OCI-LY3 (cell line): Measurements from ENCODE around the gene MUCL3.
"Not testable (repeated sequence)": the region's sequence is repeated elsewhere in the genome, so short reads cannot be mapped to it uniquely, and the experiment has no call there.

Experiments
- H2AFZ ChIP-seq: fragments of 200-600, 300-600 bp; shearing (Covaris generic); 2 replicates; pipeline ENCODE4 v1.6.0; 2014; ENCODE audit warnings: antibody characterized with exemption, low read depth, low read length
- H3K27ac ChIP-seq: fragments of 200-600, 300-600 bp; sonication (generic); 2 replicates; pipeline ENCODE4 v1.5.1; 2014; ENCODE audit warnings: mild to moderate bottlenecking, low read length, moderate library complexity, mixed read lengths
- H3K27me3 ChIP-seq: fragments of 200-600, 300-600 bp; sonication (generic); 2 replicates; pipeline ENCODE4 v1.6.1; 2014; ENCODE audit warnings: low read depth, low read length, mixed read lengths
- H3K36me3 ChIP-seq: fragments of 200-600, 300-600 bp; sonication (generic); replicated peaks from 2 replicates; pipeline ENCODE3; 2014; ENCODE audit warnings: low read depth, low read length, mixed read lengths
- H3K4me1 ChIP-seq: fragments of 300-600, 200-600 bp; sonication (generic); 2 replicates; pipeline ENCODE4 v1.6.1; 2014; ENCODE audit warnings: low read length, mixed read lengths
- H3K4me2 ChIP-seq: fragments of 200-600, 300-600 bp; sonication (generic); 2 replicates; pipeline ENCODE4 v1.6.1; 2014; ENCODE audit warnings: low read length, mixed read lengths
- H3K4me3 ChIP-seq: fragments of 300-600, 200-600 bp; sonication (generic); 2 replicates; pipeline ENCODE4 v1.5.1; 2014; ENCODE audit warnings: antibody characterized with exemption, mild to moderate bottlenecking, low read length, moderate library complexity
- H3K79me2 ChIP-seq: fragments of 300-600, 200-600 bp; shearing (Covaris generic); 2 replicates; pipeline ENCODE4 v1.6.1; 2014; ENCODE audit warnings: mild to moderate bottlenecking, low read length, mixed read lengths
- H3K9ac ChIP-seq: fragments of 300-600, 200-600 bp; shearing (Covaris generic); 2 replicates; pipeline ENCODE4 v1.6.0; 2014; ENCODE audit warnings: mild to moderate bottlenecking, low read length, moderate library complexity
- H3K9me3 ChIP-seq: fragments of 200-600, 300-600 bp; shearing (Covaris generic); 2 replicates; pipeline ENCODE4 v1.6.1; 2014; ENCODE audit warnings: low read length, mixed read lengths; ENCODE audit not compliant: insufficient read depth
- H4K20me1 ChIP-seq: fragments of 200-600, 300-600 bp; sonication (generic); 2 replicates; pipeline ENCODE4 v1.6.1; 2016; ENCODE audit warnings: low read length, mixed read lengths; ENCODE audit not compliant: insufficient read depth
- EZH2phosphoT487 ChIP-seq: fragments of 200-600 bp; shearing (Covaris generic); IDR thresholded peaks from 2 replicates; pipeline ENCODE4 v1.6.1; 2018; ENCODE audit warnings: antibody characterized with exemption, mixed run types, low read depth
- TF ChIP-seq, protein P1 (sequence below): fragments of 200-600, 300-600 bp; sonication (generic); IDR thresholded peaks from 2 replicates; pipeline ENCODE4 v1.5.1; 2014; ENCODE audit warnings: antibody characterized with exemption, low read length, low read depth

Gene MUCL3

DNA sequence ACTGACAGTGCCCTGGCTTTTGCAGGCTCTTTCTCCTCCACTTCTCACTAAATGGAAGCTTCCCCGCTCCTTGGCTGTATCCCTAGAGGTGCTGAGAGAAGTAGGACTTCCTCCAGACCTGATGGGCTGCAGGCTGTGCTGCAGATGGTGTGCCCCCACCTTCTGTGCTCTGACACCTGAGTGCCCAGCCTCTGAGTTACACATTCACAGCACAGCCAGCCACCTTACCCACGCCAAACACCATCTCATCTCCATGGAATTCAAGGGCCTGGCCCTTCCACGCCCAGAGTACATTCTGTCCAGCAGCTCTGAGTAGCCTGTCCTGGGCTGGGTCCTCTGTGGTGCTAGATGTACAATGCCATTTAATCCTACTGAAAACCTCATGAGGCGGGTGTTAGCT, 14.1 kb upstream of the MUCL3 start:
- Histone ChIP-seq H2AFZ (no peak overlapping the region), H3K27ac (no peak overlapping the region), H3K9ac (no peak overlapping the region), H3K4me2 (no peak overlapping the region), H3K36me3 (peaks cover 15% of the 10 kb centered on the region), H3K79me2 (no peaks in the 10 kb centered on the region), H3K4me1 (no peaks in the 10 kb centered on the region), H3K9me3 (no peaks in the 10 kb centered on the region), H3K27me3 (no peaks in the 10 kb centered on the region), H3K4me3 (no peak overlapping the region), H4K20me1 (no peaks in the 10 kb centered on the region)
- TF ChIP-seq, protein P1, sequence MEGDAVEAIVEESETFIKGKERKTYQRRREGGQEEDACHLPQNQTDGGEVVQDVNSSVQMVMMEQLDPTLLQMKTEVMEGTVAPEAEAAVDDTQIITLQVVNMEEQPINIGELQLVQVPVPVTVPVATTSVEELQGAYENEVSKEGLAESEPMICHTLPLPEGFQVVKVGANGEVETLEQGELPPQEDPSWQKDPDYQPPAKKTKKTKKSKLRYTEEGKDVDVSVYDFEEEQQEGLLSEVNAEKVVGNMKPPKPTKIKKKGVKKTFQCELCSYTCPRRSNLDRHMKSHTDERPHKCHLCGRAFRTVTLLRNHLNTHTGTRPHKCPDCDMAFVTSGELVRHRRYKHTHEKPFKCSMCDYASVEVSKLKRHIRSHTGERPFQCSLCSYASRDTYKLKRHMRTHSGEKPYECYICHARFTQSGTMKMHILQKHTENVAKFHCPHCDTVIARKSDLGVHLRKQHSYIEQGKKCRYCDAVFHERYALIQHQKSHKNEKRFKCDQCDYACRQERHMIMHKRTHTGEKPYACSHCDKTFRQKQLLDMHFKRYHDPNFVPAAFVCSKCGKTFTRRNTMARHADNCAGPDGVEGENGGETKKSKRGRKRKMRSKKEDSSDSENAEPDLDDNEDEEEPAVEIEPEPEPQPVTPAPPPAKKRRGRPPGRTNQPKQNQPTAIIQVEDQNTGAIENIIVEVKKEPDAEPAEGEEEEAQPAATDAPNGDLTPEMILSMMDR, result no peak
- TF ChIP-seq EZH2phosphoT487, result no peak

DNA sequence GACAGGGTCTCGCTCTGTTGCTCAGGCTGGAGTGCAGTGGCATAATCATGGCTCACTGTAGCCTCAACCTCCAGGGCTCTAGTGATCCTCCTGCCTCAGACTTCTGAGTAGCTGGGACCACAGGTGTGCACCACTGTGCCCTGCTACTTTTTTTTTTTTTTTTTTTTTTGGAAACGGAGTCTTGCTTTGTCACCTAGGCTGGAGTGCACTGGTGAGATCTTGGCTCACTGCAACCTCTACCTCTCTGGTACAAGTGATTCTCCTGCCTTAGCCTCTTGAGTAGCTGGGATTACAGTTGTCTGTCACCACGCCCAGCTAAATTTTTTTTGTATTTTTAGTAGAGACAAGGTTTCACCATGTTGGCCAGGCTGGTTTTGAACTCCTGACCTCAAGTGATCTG, 13.7 kb upstream of the MUCL3 start:
- not testable (repeated sequence) for H3K27ac ChIP-seq, H2AFZ ChIP-seq, H3K4me1 ChIP-seq, H3K9me3 ChIP-seq, H3K27me3 ChIP-seq, H3K9ac ChIP-seq, H3K4me2 ChIP-seq, H3K4me3 ChIP-seq, H4K20me1 ChIP-seq, H3K79me2 ChIP-seq
- peaks cover 13% of the 10 kb centered on the region for H3K36me3 ChIP-seq

GRCh38 chr6:30928677-30929076, 12.1 kb upstream of the MUCL3 start:
- Histone ChIP-seq H4K20me1 (no peaks in the 10 kb centered on the region), H3K27ac (no peak overlapping the region), H3K79me2 (no peaks in the 10 kb centered on the region), H3K4me3 (no peak overlapping the region), H3K4me1 (no peaks in the 10 kb centered on the region), H3K27me3 (no peaks in the 10 kb centered on the region), H3K36me3 (peaks cover 11% of the 10 kb centered on the region), H2AFZ (no peak overlapping the region), H3K4me2 (no peak overlapping the region), H3K9ac (no peak overlapping the region), H3K9me3 (no peaks in the 10 kb centered on the region)
- TF ChIP-seq, protein P1, result no peak
- no peak for TF ChIP-seq EZH2phosphoT487

- Histone ChIP-seq H3K4me2 (no peak overlapping the region), H3K4me1 (no peaks in the 10 kb centered on the region), H4K20me1 (no peaks in the 10 kb centered on the region), H3K9ac (no peak overlapping the region), H3K27ac (no peak overlapping the region), H3K9me3 (no peaks in the 10 kb centered on the region), H2AFZ (no peak overlapping the region), H3K27me3 (no peaks in the 10 kb centered on the region), H3K36me3 (peaks cover 11% of the 10 kb centered on the region), H3K4me3 (no peak overlapping the region), H3K79me2 (no peaks in the 10 kb centered on the region)
- no peak for TF ChIP-seq EZH2phosphoT487
- TF ChIP-seq, protein P1, result no peak
Observed at GRCh38 chr6:30930506-30930905, 10.3 kb upstream of the MUCL3 start.

DNA sequence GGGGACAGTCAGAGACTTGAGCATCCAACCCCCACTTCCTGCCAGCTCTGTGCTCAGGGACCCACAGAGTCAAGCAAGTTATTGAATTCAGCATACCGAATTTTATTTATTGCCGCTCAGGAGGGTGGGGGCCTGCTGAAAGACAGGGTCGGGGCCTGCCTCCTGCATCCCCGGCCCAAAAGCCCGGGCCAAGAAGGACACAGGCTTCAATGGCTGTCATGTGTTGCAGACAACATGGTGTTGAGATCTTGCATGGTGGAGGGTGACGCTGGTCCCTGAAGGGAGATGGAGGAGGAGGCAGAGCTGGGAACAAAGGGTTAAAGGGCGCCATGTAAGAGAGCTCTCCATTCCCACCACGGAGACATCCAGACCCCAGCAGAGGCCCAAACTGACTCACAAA, 9.5 kb upstream of the MUCL3 start:
- Histone ChIP-seq H3K4me3 (no peak overlapping the region), H3K36me3 (peaks cover 11% of the 10 kb centered on the region), H3K79me2 (no peaks in the 10 kb centered on the region), H3K9ac (no peak overlapping the region), H4K20me1 (no peaks in the 10 kb centered on the region), H3K4me1 (no peaks in the 10 kb centered on the region), H3K27me3 (no peaks in the 10 kb centered on the region), H3K9me3 (no peaks in the 10 kb centered on the region), H3K4me2 (no peak overlapping the region), H3K27ac (no peak overlapping the region), H2AFZ (no peak overlapping the region)
- TF ChIP-seq, protein P1, result no peak
- TF ChIP-seq EZH2phosphoT487, result no peak
